Sigmoid colon (tissue), 4 donors: ENCODE data around the gene ACP6.
"Not testable (repeated sequence)": the region's sequence is repeated elsewhere in the genome, so short reads cannot be mapped to it uniquely, and the experiment has no call there.

Source experiments
- POLR2A ChIP-seq, 2 donors: fragments of 450-650 bp; IDR thresholded peaks; one replicate each; pipeline ENCODE4 v1.6.1; 2016; ENCODE audit warnings: antibody characterized with exemption in 2 of 2, mild to moderate bottlenecking in 2 of 2, moderate library complexity in 2 of 2
- POLR2AphosphoS5 ChIP-seq, 4 donors: sonication (generic); formaldehyde crosslinking; IDR thresholded peaks; one replicate each; pipeline ENCODE4 v1.6.1; 2017; ENCODE audit warnings: antibody characterized with exemption in 4 of 4
- TF ChIP-seq, protein P1 (sequence below), 4 experiments: fragments of 450-650 bp in 3 of 4; fragments of 200-600 bp in 1 of 4; IDR thresholded peaks; one replicate each; pipeline ENCODE4 v1.5.1; 2016 to 2019; ENCODE audit warnings: antibody characterized with exemption in 4 of 4, mild to moderate bottlenecking in 3 of 4, moderate library complexity in 2 of 4

DNA sequence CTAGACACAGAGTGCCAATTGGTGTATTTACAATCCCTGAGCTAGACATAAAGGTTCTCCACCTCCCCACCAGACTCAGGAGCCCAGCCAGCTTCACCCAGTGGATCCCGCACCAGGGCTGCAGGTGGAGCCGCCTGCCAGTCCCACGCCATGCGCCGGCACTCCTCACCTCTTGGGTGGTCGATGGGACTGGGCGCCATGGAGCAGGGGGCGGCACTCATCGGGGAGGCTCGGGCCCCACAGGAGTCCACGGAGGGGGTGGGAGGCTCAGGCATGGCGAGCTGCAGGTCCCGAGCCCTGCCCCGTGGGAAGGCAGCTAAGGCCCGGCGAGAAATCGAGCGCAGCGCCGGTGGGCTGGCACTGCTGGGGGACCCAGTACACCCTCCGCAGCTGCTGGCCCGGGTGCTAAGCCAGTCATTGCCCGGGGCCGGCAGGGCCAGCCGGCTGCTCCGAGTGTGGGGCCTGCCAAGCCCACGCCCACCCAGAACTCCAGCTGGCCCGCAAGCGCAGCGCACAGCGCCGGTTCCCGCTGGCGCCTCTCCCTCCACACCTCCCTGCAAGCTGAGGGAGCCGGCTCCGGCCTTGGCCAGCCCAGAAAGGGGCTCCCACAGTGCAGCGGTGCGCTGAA is 10.4 kb upstream of the ACP6 start:
- TF ChIP-seq, protein P1, sequence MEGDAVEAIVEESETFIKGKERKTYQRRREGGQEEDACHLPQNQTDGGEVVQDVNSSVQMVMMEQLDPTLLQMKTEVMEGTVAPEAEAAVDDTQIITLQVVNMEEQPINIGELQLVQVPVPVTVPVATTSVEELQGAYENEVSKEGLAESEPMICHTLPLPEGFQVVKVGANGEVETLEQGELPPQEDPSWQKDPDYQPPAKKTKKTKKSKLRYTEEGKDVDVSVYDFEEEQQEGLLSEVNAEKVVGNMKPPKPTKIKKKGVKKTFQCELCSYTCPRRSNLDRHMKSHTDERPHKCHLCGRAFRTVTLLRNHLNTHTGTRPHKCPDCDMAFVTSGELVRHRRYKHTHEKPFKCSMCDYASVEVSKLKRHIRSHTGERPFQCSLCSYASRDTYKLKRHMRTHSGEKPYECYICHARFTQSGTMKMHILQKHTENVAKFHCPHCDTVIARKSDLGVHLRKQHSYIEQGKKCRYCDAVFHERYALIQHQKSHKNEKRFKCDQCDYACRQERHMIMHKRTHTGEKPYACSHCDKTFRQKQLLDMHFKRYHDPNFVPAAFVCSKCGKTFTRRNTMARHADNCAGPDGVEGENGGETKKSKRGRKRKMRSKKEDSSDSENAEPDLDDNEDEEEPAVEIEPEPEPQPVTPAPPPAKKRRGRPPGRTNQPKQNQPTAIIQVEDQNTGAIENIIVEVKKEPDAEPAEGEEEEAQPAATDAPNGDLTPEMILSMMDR (IDR thresholded peaks at IDR 0.05), result not testable (repeated sequence)
- TF ChIP-seq POLR2AphosphoS5, POLR2A (IDR thresholded peaks at IDR 0.05): not testable (repeated sequence)
